A549 (cell line): Measurements from ENCODE around the gene STARD13. TPM values are rescaled to one million over a fixed set of nuclear protein-coding genes. Genes with fewer than 3 reads are reported as not detected.

Experiments used
- ATAC-seq, 2 experiments: fragments of 200-7000 bp in 1 of 2; fragments of >200 bp in 1 of 2; cut with Nextera tagmentation in 1 of 2; cut with Tn5 transposase in 1 of 2; 3 replicates each; pipeline versions ENCODE4 v1.8.0 to v1.9.1; 2018 to 2020; ENCODE audit warnings: mild to moderate bottlenecking in 1 of 2, moderate library complexity in 1 of 2
- CTCF ChIA-PET: fragments of 300-600 bp; sonication (Branson Sonifier 250); formaldehyde crosslinking; extraction: SDS; loops from one replicate; lab custom pipeline; 2021; ENCODE audit warnings: antibody characterized with exemption, inconsistent platforms; lab: Yijun Ruan, JAX
- POLR2A ChIA-PET: fragments of 350-600 bp; formaldehyde crosslinking; extraction: SDS; loops from one replicate; lab custom pipeline; 2021; ENCODE audit warnings: antibody characterized with exemption, inconsistent platforms; lab: Yijun Ruan, JAX
- DNase-seq, 2 experiments: peaks; one replicate each; pipeline versions ENCODE4 v3.0.0 to v3.0.0-alpha.2; 2011 to 2016; ENCODE audit warnings: low read depth in 1 of 2, low spot score in 1 of 2
- FAIRE-seq: peaks from 2 replicates; lab custom pipeline; 2011; peaks lifted over from hg19 to GRCh38; lab: Jason Lieb, UNC
- H3K27ac ChIP-seq, 2 experiments: fragments of >200 bp; sonication (Bioruptor Twin); formaldehyde crosslinking; 3 replicates each; pipeline ENCODE4 v1.5.1; 2016 to 2017
- H3K4me1 ChIP-seq: fragments of >200 bp; sonication (Bioruptor Twin); formaldehyde crosslinking; 3 replicates; pipeline ENCODE4 v1.6.1; 2016
- H3K4me2 ChIP-seq: fragments of >200 bp; sonication (Bioruptor Twin); formaldehyde crosslinking; 3 replicates; pipeline ENCODE4 v1.6.1; 2016
- H3K4me3 ChIP-seq: fragments of >200 bp; sonication (Bioruptor Twin); formaldehyde crosslinking; 3 replicates; pipeline ENCODE4 v1.5.1; 2016
- H3K9me3 ChIP-seq: fragments of >200 bp; sonication (Bioruptor Twin); formaldehyde crosslinking; 3 replicates; pipeline ENCODE4 v1.6.1; 2016
- ATOH8 ChIP-seq: fragments of 250-450 bp; sonication (Bioruptor Pico); IDR thresholded peaks from 2 replicates; pipeline ENCODE4 v1.5.0; 2020; ENCODE audit warnings: low read depth, mild to moderate bottlenecking, moderate library complexity
- CBX8 ChIP-seq: fragments of 200-600 bp; sonication (generic); IDR thresholded peaks from 2 replicates; pipeline ENCODE4 v1.6.1; 2016
- CHD4 ChIP-seq: fragments of 200-600 bp; sonication (generic); IDR thresholded peaks from 2 replicates; pipeline ENCODE4 v1.6.1; 2016; ENCODE audit warnings: antibody characterized with exemption, mild to moderate bottlenecking, borderline replicate concordance
- EHMT2 ChIP-seq: fragments of 200-600 bp; sonication (generic); IDR thresholded peaks from 2 replicates; pipeline ENCODE4 v1.6.1; 2016; ENCODE audit warnings: antibody characterized with exemption, low read depth, mild to moderate bottlenecking, moderate library complexity
- EP300 ChIP-seq, 2 experiments: fragments of >200 bp; sonication (Bioruptor Twin); formaldehyde crosslinking; IDR thresholded peaks; 2 replicates in 1 of 2; 3 replicates in 1 of 2; pipeline ENCODE4 v1.6.1; 2016 to 2017
- HDAC2 ChIP-seq: fragments of 200-600 bp; sonication (generic); IDR thresholded peaks from 2 replicates; pipeline ENCODE4 v1.6.1; 2016
- HMGXB4 ChIP-seq: fragments of 250-450 bp; sonication (Bioruptor Pico); IDR thresholded peaks from 2 replicates; pipeline ENCODE4 v1.5.0; 2021; ENCODE audit warnings: mild to moderate bottlenecking, moderate library complexity, borderline replicate concordance
- KDM5A ChIP-seq: fragments of 200-600 bp; sonication (generic); IDR thresholded peaks from 2 replicates; pipeline ENCODE4 v1.6.1; 2016; ENCODE audit warnings: antibody characterized with exemption, mild to moderate bottlenecking
- MAX ChIP-seq: IDR thresholded peaks from 2 replicates; pipeline ENCODE4 v1.6.1; 2012
- NFE2L2 ChIP-seq: fragments of 150-350 bp; conservative IDR thresholded peaks from 2 replicates; pipeline ENCODE4 v1.6.1; 2014; ENCODE audit warnings: low read length
- NR3C1 ChIP-seq: fragments of >200 bp; sonication (Bioruptor Twin); formaldehyde crosslinking; IDR thresholded peaks from 3 replicates; pipeline ENCODE4 v1.6.1; 2017
- PBX3 ChIP-seq: IDR thresholded peaks from 2 replicates; pipeline ENCODE4 v1.6.1; 2012
- PHF8 ChIP-seq: fragments of 200-600 bp; sonication (generic); IDR thresholded peaks from 2 replicates; pipeline ENCODE4 v1.6.1; 2016; ENCODE audit warnings: low read depth, mild to moderate bottlenecking, antibody characterized with exemption, moderate library complexity, borderline replicate concordance
- POLR2A ChIP-seq: IDR thresholded peaks from 2 replicates; pipeline ENCODE4 v1.6.1; 2012; ENCODE audit warnings: mild to moderate bottlenecking, low read length
- POLR2AphosphoS2 ChIP-seq: conservative IDR thresholded peaks from 2 replicates; pipeline ENCODE4 v1.6.1; 2012; ENCODE audit warnings: low read length, improper control_type of control experiment, inconsistent platforms
- REST ChIP-seq: fragments of 200-600 bp; sonication (generic); IDR thresholded peaks from 2 replicates; pipeline ENCODE4 v1.6.1; 2016; ENCODE audit warnings: antibody characterized with exemption, mild to moderate bottlenecking, moderate library complexity
- TFCP2L1 ChIP-seq: fragments of 250-450 bp; sonication (Bioruptor Pico); IDR thresholded peaks from 2 replicates; pipeline ENCODE4 v1.5.0; 2021; ENCODE audit warnings: mild to moderate bottlenecking
- ZC3H11A ChIP-seq: fragments of 450-650 bp; IDR thresholded peaks from 2 replicates; pipeline ENCODE4 v1.6.1; 2014; ENCODE audit warnings: antibody characterized with exemption, mild to moderate bottlenecking
- ZFP36 ChIP-seq: fragments of 450-650 bp; IDR thresholded peaks from 2 replicates; pipeline ENCODE4 v1.6.1; 2014; ENCODE audit warnings: borderline replicate concordance; ENCODE audit not compliant: partially characterized antibody
- ZNF302 ChIP-seq: fragments of 250-450 bp; sonication (Bioruptor Pico); IDR thresholded peaks from 2 replicates; pipeline ENCODE4 v1.9.0; 2021; ENCODE audit warnings: inconsistent platforms, mild to moderate bottlenecking, moderate library complexity
- WGBS: methylation state at CpG from one replicate; pipeline ENCODE4 v1.1.6; 2017; ENCODE audit errors: missing lambda C conversion rate; 5-methylcytosine and 5-hydroxymethylcytosine counted together
- polyA plus RNA-seq, 4 experiments: library from polyadenylated mRNA; depleted of rRNA in 3 of 4; stranded (reverse); fragments of >200 nt; fragmentation: RNase III in 1 of 4; extraction: RNeasy Plus Mini Kit Qiagen cat#74134 plus additional on column Dnase treatment in 1 of 4; gene quantifications; 2 replicates in 3 of 4; 3 replicates in 1 of 4; pipeline ENCODE4 v1.2.3, GENCODE V29; 2011 to 2017

Gene STARD13
- polyA plus RNA-seq, 2 of the 4 experiments (the other 2 are of a cell fraction) = 2.4 to 2.8 TPM

- TF ChIP-seq ZFP36 (no peak), CBX8 (no peak), NFE2L2 (no peak), ZC3H11A (no peak), CHD4 (no peak), MAX (no peak), ZNF302 (CRISPR knock-in tag) (no peak), PBX3 (no peak), EP300 (IDR thresholded peaks at IDR 0.05) (no peak)
- TF ChIP-seq, all 56 proteins: peak for 0
- peak overlapping the region; percentile 17; the same call in 2 of the 3 replicates for H3K4me2 ChIP-seq
- ATAC-seq (no peak), DNase-seq (no peak), FAIRE-seq (no peak)
- H3K4me1 ChIP-seq = peaks cover 11% of the 10 kb centered on the region; the same call in 1 of the 3 replicates
- H3K27ac ChIP-seq = peak overlapping the region in 1 of 2 experiments; percentile 16; a peak in 1 of 6 replicates
- H3K9me3 ChIP-seq = no peaks in the 10 kb centered on the region
- ChIA-PET CTCF (interaction anchor here (1.9 kb wide), 1 partner anchor 12 kb away, joined by 5 read pairs; no protein-coding TSS in a partner anchor), POLR2A (no interaction called here)
- no peak overlapping the region for H3K4me3 ChIP-seq
- WGBS = 52% methylated on average over 3 of the region's 3 CpGs
Measured at GRCh38 chr13:33299626-33300025, 14.1 kb upstream of the STARD13 start.

- CTCF ChIA-PET = no interaction called here
- POLR2A ChIA-PET = no interaction called here
- TF ChIP-seq REST (no peak), HMGXB4 (no peak), NR3C1 (no peak), EHMT2 (no peak)
- WGBS = 88% methylated on average over 7 of the region's 7 CpGs
- no peak for ATAC-seq
- H3K4me1 ChIP-seq = peaks cover 11% of the 10 kb centered on the region; the same call in 1 of the 3 replicates
- no peaks in the 10 kb centered on the region for H3K9me3 ChIP-seq
- FAIRE-seq = no peak
- H3K4me2 ChIP-seq = no peak overlapping the region
- DNase-seq = no peak
- H3K27ac ChIP-seq = no peak overlapping the region
- no peak overlapping the region for H3K4me3 ChIP-seq
Measured at GRCh38 chr13:33296793-33297425, 11.4 kb upstream of the STARD13 start.

GRCh38 chr13:33292712-33293111 is 7.2 kb upstream of the STARD13 start:
- DNase-seq (no peak), ATAC-seq (no peak), FAIRE-seq (no peak)
- H3K4me3 ChIP-seq = no peak overlapping the region
- CTCF ChIA-PET = interaction anchor here (0.6 kb wide), 1 partner anchor 132 kb away, joined by 3 read pairs; no protein-coding TSS in a partner anchor
- no peaks in the 10 kb centered on the region for H3K9me3 ChIP-seq
- H3K4me2 ChIP-seq = no peak overlapping the region
- H3K4me1 ChIP-seq = no peaks in the 10 kb centered on the region
- no peak overlapping the region for H3K27ac ChIP-seq
- no peak for TF ChIP-seq ZC3H11A
- TF ChIP-seq HDAC2 = no peak
- TF ChIP-seq TFCP2L1 (CRISPR knock-in tag) = no peak
- TF ChIP-seq POLR2AphosphoS2 = no peak
- TF ChIP-seq ATOH8 (CRISPR knock-in tag) = no peak
- no peak for TF ChIP-seq KDM5A
- no peak for TF ChIP-seq POLR2A
- no peak for TF ChIP-seq PHF8
- TF ChIP-seq EP300 (IDR thresholded peaks at IDR 0.05) = no peak
- 58% methylated on average over 6 of the region's 6 CpGs for WGBS
- POLR2A ChIA-PET = no interaction called here
